ENCODE results near the gene KYNU.
"Not testable (repeated sequence)": the region's sequence is repeated elsewhere in the genome, so short reads cannot be mapped to it uniquely, and the experiment has no call there.

Gene KYNU

GRCh38 chr2:143029141-143029540 lies 151.7 kb downstream of the KYNU start:
- H3K4me1 ChIP-seq (ENCODE audit: insufficient read depth, low read length): no peaks in the 10 kb centered on the region
- 94% methylated on average over 2 of the region's 2 CpGs for WGBS
- H3K9me3 ChIP-seq (ENCODE audit: insufficient read depth, low read depth, low read length): no peaks in the 10 kb centered on the region
- peaks cover 19% of the 10 kb centered on the region for H3K27me3 ChIP-seq (ENCODE audit: insufficient read depth, low read length)
- H3K36me3 ChIP-seq (ENCODE audit: insufficient read depth, low read length): no peaks in the 10 kb centered on the region
- no peak overlapping the region for H3K4me3 ChIP-seq (ENCODE audit: low read length)
- no peak overlapping the region for H3K9ac ChIP-seq (ENCODE audit: low read depth, low read length)
- H3K27ac ChIP-seq (ENCODE audit: low read depth, low read length): no peak overlapping the region

GRCh38 chr2:143030127-143030526 lies 152.7 kb downstream of the KYNU start:
- Histone ChIP-seq H3K4me3 (ENCODE audit: low read length) (no peak overlapping the region), H3K4me1 (ENCODE audit: insufficient read depth, low read length) (no peaks in the 10 kb centered on the region), H3K27ac (ENCODE audit: low read depth, low read length) (no peak overlapping the region), H3K9ac (ENCODE audit: low read depth, low read length) (no peak overlapping the region), H3K27me3 (ENCODE audit: insufficient read depth, low read length) (peaks cover 19% of the 10 kb centered on the region), H3K9me3 (ENCODE audit: insufficient read depth, low read depth, low read length) (no peaks in the 10 kb centered on the region), H3K36me3 (ENCODE audit: insufficient read depth, low read length) (no peaks in the 10 kb centered on the region)
- 94% methylated on average over 2 of the region's 2 CpGs for WGBS

- Histone ChIP-seq H3K36me3 (ENCODE audit: insufficient read depth, low read length) (no peaks in the 10 kb centered on the region), H3K4me3 (ENCODE audit: low read length) (no peak overlapping the region), H3K9ac (ENCODE audit: low read depth, low read length) (no peak overlapping the region), H3K27ac (ENCODE audit: low read depth, low read length) (no peak overlapping the region), H3K9me3 (ENCODE audit: insufficient read depth, low read depth, low read length) (no peaks in the 10 kb centered on the region), H3K4me1 (ENCODE audit: insufficient read depth, low read length) (no peaks in the 10 kb centered on the region), H3K27me3 (ENCODE audit: insufficient read depth, low read length) (no peaks in the 10 kb centered on the region)
- 61% methylated on average over 5 of the region's 5 CpGs for WGBS
Observed at GRCh38 chr2:143034292-143035074, 157.0 kb downstream of the KYNU start.

- H3K4me3 ChIP-seq (ENCODE audit: low read length): no peak overlapping the region
- H3K27me3 ChIP-seq (ENCODE audit: insufficient read depth, low read length): no peaks in the 10 kb centered on the region
- H3K36me3 ChIP-seq (ENCODE audit: insufficient read depth, low read length): no peaks in the 10 kb centered on the region
- 88% methylated on average over 1 of the region's 1 CpG for WGBS
- no peak overlapping the region for H3K9ac ChIP-seq (ENCODE audit: low read depth, low read length)
- H3K9me3 ChIP-seq (ENCODE audit: insufficient read depth, low read depth, low read length): peaks cover 6% of the 10 kb centered on the region; the same call in 1 of the 2 replicates
- no peak overlapping the region for H3K27ac ChIP-seq (ENCODE audit: low read depth, low read length)
- H3K4me1 ChIP-seq (ENCODE audit: insufficient read depth, low read length): no peaks in the 10 kb centered on the region
Observed at GRCh38 chr2:143051465-143051864, 174.0 kb downstream of the KYNU start.

GRCh38 chr2:143053437-143053836 lies 176.0 kb downstream of the KYNU start:
- H3K27me3 ChIP-seq (ENCODE audit: insufficient read depth, low read length); H3K27ac ChIP-seq (ENCODE audit: low read depth, low read length); H3K4me1 ChIP-seq (ENCODE audit: insufficient read depth, low read length); H3K4me3 ChIP-seq (ENCODE audit: low read length); H3K9ac ChIP-seq (ENCODE audit: low read depth, low read length); H3K36me3 ChIP-seq (ENCODE audit: insufficient read depth, low read length): not testable (repeated sequence)
- H3K9me3 ChIP-seq (ENCODE audit: insufficient read depth, low read depth, low read length): peaks cover 15% of the 10 kb centered on the region; the same call in 1 of the 2 replicates
- WGBS: 96% methylated on average over 4 of the region's 4 CpGs

GRCh38 chr2:143056550-143056949 lies 179.1 kb downstream of the KYNU start:
- H3K27ac ChIP-seq (ENCODE audit: low read depth, low read length): no peak overlapping the region
- H3K4me3 ChIP-seq (ENCODE audit: low read length): no peak overlapping the region
- H3K9ac ChIP-seq (ENCODE audit: low read depth, low read length): no peak overlapping the region
- peaks cover 15% of the 10 kb centered on the region; the same call in 1 of the 2 replicates for H3K9me3 ChIP-seq (ENCODE audit: insufficient read depth, low read depth, low read length)
- WGBS: 94% methylated on average over 5 of the region's 5 CpGs
- no peaks in the 10 kb centered on the region for H3K4me1 ChIP-seq (ENCODE audit: insufficient read depth, low read length)
- H3K27me3 ChIP-seq (ENCODE audit: insufficient read depth, low read length): no peaks in the 10 kb centered on the region
- H3K36me3 ChIP-seq (ENCODE audit: insufficient read depth, low read length): no peaks in the 10 kb centered on the region

- Histone ChIP-seq H3K9ac (ENCODE audit: low read depth, low read length) (no peak overlapping the region), H3K27ac (ENCODE audit: low read depth, low read length) (no peak overlapping the region), H3K27me3 (ENCODE audit: insufficient read depth, low read length) (no peaks in the 10 kb centered on the region), H3K4me3 (ENCODE audit: low read length) (no peak overlapping the region), H3K9me3 (ENCODE audit: insufficient read depth, low read depth, low read length) (peaks cover 15% of the 10 kb centered on the region; the same call in 1 of the 2 replicates), H3K4me1 (ENCODE audit: insufficient read depth, low read length) (no peaks in the 10 kb centered on the region), H3K36me3 (ENCODE audit: insufficient read depth, low read length) (no peaks in the 10 kb centered on the region)
- 97% methylated on average over 1 of the region's 1 CpG for WGBS
Observed at GRCh38 chr2:143058851-143059250, 181.4 kb downstream of the KYNU start.

GRCh38 chr2:143063612-143064200 lies 186.2 kb downstream of the KYNU start:
- no peaks in the 10 kb centered on the region for H3K4me1 ChIP-seq (ENCODE audit: insufficient read depth, low read length)
- H3K36me3 ChIP-seq (ENCODE audit: insufficient read depth, low read length): no peaks in the 10 kb centered on the region
- H3K9me3 ChIP-seq (ENCODE audit: insufficient read depth, low read depth, low read length): peaks cover 8% of the 10 kb centered on the region; the same call in 1 of the 2 replicates
- no peak overlapping the region for H3K4me3 ChIP-seq (ENCODE audit: low read length)
- H3K9ac ChIP-seq (ENCODE audit: low read depth, low read length): no peak overlapping the region
- H3K27me3 ChIP-seq (ENCODE audit: insufficient read depth, low read length): no peaks in the 10 kb centered on the region
- no CpG with 5 or more reads among the region's 1 CpG for WGBS
- H3K27ac ChIP-seq (ENCODE audit: low read depth, low read length): no peak overlapping the region

GRCh38 chr2:143068094-143068493 lies 190.6 kb downstream of the KYNU start:
- no CpG with 5 or more reads among the region's 3 CpGs for WGBS
- Histone ChIP-seq H3K27me3 (ENCODE audit: insufficient read depth, low read length) (no peaks in the 10 kb centered on the region), H3K9me3 (ENCODE audit: insufficient read depth, low read depth, low read length) (peaks cover 8% of the 10 kb centered on the region; the same call in 1 of the 2 replicates), H3K27ac (ENCODE audit: low read depth, low read length) (no peak overlapping the region), H3K9ac (ENCODE audit: low read depth, low read length) (no peak overlapping the region), H3K36me3 (ENCODE audit: insufficient read depth, low read length) (no peaks in the 10 kb centered on the region), H3K4me3 (ENCODE audit: low read length) (no peak overlapping the region), H3K4me1 (ENCODE audit: insufficient read depth, low read length) (no peaks in the 10 kb centered on the region)

GRCh38 chr2:143068509-143068908 lies 191.0 kb downstream of the KYNU start:
- H3K9me3 ChIP-seq (ENCODE audit: insufficient read depth, low read depth, low read length): peaks cover 8% of the 10 kb centered on the region; the same call in 1 of the 2 replicates
- H3K36me3 ChIP-seq (ENCODE audit: insufficient read depth, low read length): no peaks in the 10 kb centered on the region
- no peak overlapping the region for H3K27ac ChIP-seq (ENCODE audit: low read depth, low read length)
- no peaks in the 10 kb centered on the region for H3K27me3 ChIP-seq (ENCODE audit: insufficient read depth, low read length)
- H3K4me1 ChIP-seq (ENCODE audit: insufficient read depth, low read length): no peaks in the 10 kb centered on the region
- no peak overlapping the region for H3K4me3 ChIP-seq (ENCODE audit: low read length)
- 86% methylated on average over 3 of the region's 3 CpGs for WGBS
- no peak overlapping the region for H3K9ac ChIP-seq (ENCODE audit: low read depth, low read length)

- 93% methylated on average over 1 of the region's 1 CpG for WGBS
- no peak overlapping the region for H3K4me3 ChIP-seq (ENCODE audit: low read length)
- no peak overlapping the region for H3K9ac ChIP-seq (ENCODE audit: low read depth, low read length)
- no peak overlapping the region for H3K27ac ChIP-seq (ENCODE audit: low read depth, low read length)
- no peaks in the 10 kb centered on the region for H3K4me1 ChIP-seq (ENCODE audit: insufficient read depth, low read length)
- no peaks in the 10 kb centered on the region for H3K36me3 ChIP-seq (ENCODE audit: insufficient read depth, low read length)
- H3K27me3 ChIP-seq (ENCODE audit: insufficient read depth, low read length): no peaks in the 10 kb centered on the region
- H3K9me3 ChIP-seq (ENCODE audit: insufficient read depth, low read depth, low read length): peaks cover 2% of the 10 kb centered on the region
Observed at GRCh38 chr2:143070704-143071103, 193.2 kb downstream of the KYNU start.

Data from HUES64 (cell line).